ENCODE measurements around the gene TERT. TPM values are rescaled to one million over a fixed set of nuclear protein-coding genes. Genes with fewer than 3 reads are reported as not detected.

The TERT gene
- total and polyA plus RNA-seq, 2 of the 13 experiments (the other 11 are each of a cell fraction or from before 2014, with no cell fraction given), result 4.3 to 5.9 TPM

- Histone ChIP-seq H3K79me2 (ENCODE audit: insufficient read depth, low read length) (no peaks in the 10 kb centered on the region), H3K27ac (ENCODE audit: extremely low read length, insufficient read depth, low read length) (no peak within 1 kb of the TSS), H3K4me1 (ENCODE audit: insufficient read depth, low read length) (no peaks in the 10 kb centered on the region), H3K4me2 (ENCODE audit: low read depth, low read length) (no peak within 1 kb of the TSS), H3K27me3 (ENCODE audit: control insufficient read depth in 1 of 2, insufficient read depth in 2 of 2, low read length in 2 of 2) (peaks cover 10 to 66% of the 10 kb centered on the region in 2 experiments; a peak in 4 of 5 replicates), H3K9ac (ENCODE audit: insufficient read depth, low read depth, low read length) (no peak within 1 kb of the TSS), H3K36me3 (replicated peaks in 1 of 2; ENCODE audit: control insufficient read depth in 1 of 2, insufficient read depth in 2 of 2, low read length in 2 of 2) (no peaks in the 10 kb centered on the region), H4K20me1 (ENCODE audit: insufficient read depth, low read length) (no peaks in the 10 kb centered on the region), H3K4me3 (replicated peaks in 1 of 3; ENCODE audit: insufficient read depth in 1 of 3, low read depth in 2 of 3, low read length in 3 of 3) (no peak within 1 kb of the TSS), H3K9me3 (ENCODE audit: low read length) (no peaks in the 10 kb centered on the region), H2AFZ (ENCODE audit: low read length) (no peak within 1 kb of the TSS)
- no TSS peak for BruUV-seq (replicated peaks)
- in situ Hi-C loops (cut with HindIII; ENCODE audit: extremely low pct_ligation_motif_present, low pct_unique_long_range_greater_than_20kb) (no loop called here), intact Hi-C loops (cut with micrococcal nuclease; ENCODE audit: unreplicated experiment) (loop anchor here (2.0 kb wide), 1 partner anchor 20 kb away; no protein-coding TSS in a partner anchor)
- ATAC-seq (no peak), DNase-seq (ENCODE audit: low spot score) (no peak), FAIRE-seq (no peak)
- ChIA-PET CTCF (ENCODE audit: low intra/inter-chr PET ratio, low total read pairs) (no interaction called here), POLR2A (no interaction called here)
- 20% methylated on average over 8 of the region's 11 CpGs for WGBS (ENCODE audit: low lambda C conversion rate)
- TF ChIP-seq ZBTB40 (IDR thresholded peaks at IDR 0.05) (no peak), ZBTB40 (CRISPR knock-in tag; IDR thresholded peaks at IDR 0.05) (no peak), ZNF816 (CRISPR knock-in tag; IDR thresholded peaks at IDR 0.05; ENCODE audit: borderline replicate concordance) (no peak), HNRNPH1 (optimal IDR thresholded peaks at IDR 0.05; ENCODE audit: low read depth, low read length) (no peak), ZNF776 (CRISPR knock-in tag; IDR thresholded peaks at IDR 0.05) (no peak), RBM22 (optimal IDR thresholded peaks at IDR 0.05; ENCODE audit: low read length) (no peak), LRRFIP1 (CRISPR knock-in tag; conservative IDR thresholded peaks at IDR 0.05) (no peak)
- TF ChIP-seq, protein P1, sequence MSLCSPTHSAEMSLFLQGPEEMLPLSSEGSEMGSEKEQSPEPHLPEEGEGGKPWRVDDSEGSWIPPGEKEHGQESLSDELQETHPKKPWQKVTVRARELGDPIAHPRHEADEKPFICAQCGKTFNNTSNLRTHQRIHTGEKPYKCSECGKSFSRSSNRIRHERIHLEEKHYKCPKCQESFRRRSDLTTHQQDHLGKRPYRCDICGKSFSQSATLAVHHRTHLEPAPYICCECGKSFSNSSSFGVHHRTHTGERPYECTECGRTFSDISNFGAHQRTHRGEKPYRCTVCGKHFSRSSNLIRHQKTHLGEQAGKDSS (CRISPR knock-in tag; IDR thresholded peaks at IDR 0.05; ENCODE audit: borderline replicate concordance, low read depth), result no peak
- TF ChIP-seq, protein P2, sequence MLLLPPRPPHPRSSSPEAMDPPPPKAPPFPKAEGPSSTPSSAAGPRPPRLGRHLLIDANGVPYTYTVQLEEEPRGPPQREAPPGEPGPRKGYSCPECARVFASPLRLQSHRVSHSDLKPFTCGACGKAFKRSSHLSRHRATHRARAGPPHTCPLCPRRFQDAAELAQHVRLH (CRISPR knock-in tag; IDR thresholded peaks at IDR 0.05; ENCODE audit: borderline replicate concordance, low read depth), result no peak
- TF ChIP-seq, protein P3, sequence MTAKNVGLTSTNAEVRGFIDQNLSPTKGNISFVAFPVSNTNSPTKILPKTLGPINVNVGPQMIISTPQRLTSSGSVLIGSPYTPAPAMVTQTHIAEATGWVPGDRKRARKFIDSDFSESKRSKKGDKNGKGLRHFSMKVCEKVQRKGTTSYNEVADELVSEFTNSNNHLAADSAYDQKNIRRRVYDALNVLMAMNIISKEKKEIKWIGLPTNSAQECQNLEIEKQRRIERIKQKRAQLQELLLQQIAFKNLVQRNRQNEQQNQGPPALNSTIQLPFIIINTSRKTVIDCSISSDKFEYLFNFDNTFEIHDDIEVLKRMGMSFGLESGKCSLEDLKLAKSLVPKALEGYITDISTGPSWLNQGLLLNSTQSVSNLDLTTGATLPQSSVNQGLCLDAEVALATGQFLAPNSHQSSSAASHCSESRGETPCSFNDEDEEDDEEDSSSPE (CRISPR knock-in tag; IDR thresholded peaks at IDR 0.05), result no peak
Observed at GRCh38 chr5:1225081-1225480, 69.8 kb downstream of the TERT start, which contains the start of gene SLC6A18. Gene SLC6A18, plus strand, starts transcription at chr5:1225381. Its CDS starts 97 bp downstream, at chr5:1225478.

Data from HepG2 (cell line).